HG03045 (cell line): Measurements from ENCODE around the gene RNF144A.
"Not testable (repeated sequence)": the region's sequence is repeated elsewhere in the genome, so short reads cannot be mapped to it uniquely, and the experiment has no call there.

Experiments
- ATAC-seq: cut with Tn5 transposase; IDR thresholded peaks from one replicate; pipeline ENCODE4 v1.9.1; 2021; ENCODE audit warnings: mild to moderate bottlenecking, moderate library complexity; ENCODE audit not compliant: unreplicated experiment

The RNF144A gene

DNA sequence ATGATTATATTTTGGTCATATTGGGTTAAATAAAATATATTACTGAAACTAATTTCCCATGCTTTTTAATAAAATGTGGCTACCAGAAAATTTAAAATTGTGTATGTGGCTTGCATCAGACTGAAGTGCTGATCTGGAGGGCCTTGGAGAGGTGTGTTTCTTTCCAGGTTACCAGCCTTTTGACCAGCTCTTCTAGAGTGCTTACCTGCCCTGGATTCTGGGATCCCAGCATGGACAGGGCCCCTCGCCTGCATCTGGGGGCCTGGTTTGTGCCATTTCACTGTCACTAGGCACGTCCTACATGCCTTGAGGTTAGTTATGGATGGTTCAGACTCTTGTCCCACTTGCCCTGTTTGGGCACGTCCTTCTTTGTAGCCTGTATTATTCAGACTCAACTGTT is 10.5 kb downstream of the RNF144A start:
- no peak for ATAC-seq

DNA sequence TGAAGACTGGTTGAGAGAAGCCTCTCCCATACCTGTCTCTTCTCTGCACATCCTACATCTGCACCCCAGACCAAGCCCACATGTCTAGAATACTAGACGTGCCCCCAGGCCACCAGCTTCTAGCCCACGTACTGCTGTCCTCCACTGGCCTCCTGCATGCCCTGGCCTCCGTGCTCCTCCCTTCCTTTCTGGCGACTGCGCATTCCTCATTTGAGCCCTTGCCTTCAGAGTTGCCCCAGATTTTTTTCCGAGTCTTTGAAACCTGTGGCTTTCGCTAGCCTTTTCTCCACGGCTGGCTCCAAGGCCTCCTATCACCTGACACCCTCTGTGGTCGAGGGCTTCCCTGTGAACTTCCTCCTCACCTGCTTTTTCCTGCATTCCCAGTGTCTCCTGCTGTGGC is 11.2 kb downstream of the RNF144A start:
- no peak for ATAC-seq

DNA sequence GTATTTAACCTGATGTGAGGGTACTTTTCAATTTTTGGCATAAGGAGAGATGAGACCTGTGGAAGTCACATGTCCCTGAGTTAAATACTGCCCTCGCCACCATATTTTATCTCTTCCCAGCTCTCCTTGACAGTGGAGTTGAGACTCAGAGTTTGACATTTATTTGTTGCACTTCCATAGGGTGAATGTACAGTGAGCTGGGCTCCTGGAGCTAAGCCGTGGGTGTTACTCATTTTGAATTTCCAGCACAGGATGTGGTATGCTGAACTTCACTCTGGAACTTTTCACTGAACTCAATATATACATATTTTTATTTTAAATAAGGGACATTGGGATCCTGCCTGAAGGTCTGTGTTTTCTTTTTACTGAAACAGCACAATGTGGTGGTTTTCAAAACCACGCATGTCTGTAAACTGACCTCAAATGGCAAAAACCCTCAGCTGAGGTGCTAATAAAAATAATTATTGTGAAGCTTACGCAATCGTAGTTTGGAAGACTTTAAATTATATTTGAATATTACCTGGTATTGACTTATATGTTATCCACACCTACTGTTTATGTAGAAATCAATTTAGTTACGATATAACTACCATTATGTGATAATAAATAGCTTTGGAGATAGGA is 12.1 kb downstream of the RNF144A start:
- ATAC-seq, result no peak

DNA sequence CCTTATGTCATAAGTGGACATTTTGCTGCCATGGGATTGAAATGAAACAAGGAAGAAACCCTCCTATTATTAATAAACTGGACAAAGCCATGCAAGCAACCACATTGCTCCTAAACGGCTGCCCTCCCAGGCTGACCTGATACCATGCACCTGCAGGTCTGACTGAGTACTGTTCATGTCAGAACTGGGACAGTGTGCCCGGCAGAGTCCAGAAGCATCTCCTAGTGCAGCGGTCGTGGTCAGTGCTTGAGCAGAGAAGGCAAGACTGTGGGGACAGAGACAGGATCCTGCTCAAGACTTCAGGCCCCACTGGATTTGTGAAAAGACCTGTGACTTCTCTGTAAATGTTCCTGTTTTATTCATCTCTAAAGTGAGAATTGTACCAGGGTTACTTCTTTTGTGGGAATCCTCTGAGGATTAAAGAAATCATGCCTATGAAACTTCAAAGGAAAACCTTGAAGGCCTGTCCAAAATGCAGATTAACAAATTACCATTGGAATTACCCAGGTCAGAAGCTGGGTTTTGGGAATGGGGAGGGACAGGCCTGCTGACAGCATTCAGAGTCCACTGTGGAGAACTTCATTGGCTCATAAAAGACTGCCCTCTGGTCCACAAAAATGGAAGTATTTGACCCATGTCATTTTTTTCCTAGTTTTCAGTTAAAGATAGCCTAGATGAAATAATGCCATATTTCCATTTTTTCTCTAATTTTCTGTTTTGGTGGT is 13.9 kb downstream of the RNF144A start:
- ATAC-seq, result no peak

DNA sequence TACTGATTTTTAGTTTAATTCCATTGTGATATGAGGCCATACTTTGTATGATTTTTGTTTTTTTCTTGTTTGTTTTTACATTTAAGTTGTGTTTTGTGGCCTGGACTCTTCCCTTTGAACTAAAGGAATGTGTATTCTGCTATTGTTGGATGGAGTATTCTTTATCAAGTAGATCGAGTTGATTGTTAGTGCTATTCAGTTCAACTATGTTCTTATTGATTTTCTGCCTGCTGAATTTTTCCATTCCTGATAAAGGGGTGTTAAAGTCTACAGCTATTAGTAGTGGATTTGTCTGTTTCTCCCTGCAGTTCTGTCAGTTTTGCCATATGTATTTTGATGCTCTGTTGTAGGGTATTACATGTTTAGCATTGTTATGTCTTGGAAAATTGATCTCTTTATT is 14.5 kb downstream of the RNF144A start:
- ATAC-seq, result no peak

DNA sequence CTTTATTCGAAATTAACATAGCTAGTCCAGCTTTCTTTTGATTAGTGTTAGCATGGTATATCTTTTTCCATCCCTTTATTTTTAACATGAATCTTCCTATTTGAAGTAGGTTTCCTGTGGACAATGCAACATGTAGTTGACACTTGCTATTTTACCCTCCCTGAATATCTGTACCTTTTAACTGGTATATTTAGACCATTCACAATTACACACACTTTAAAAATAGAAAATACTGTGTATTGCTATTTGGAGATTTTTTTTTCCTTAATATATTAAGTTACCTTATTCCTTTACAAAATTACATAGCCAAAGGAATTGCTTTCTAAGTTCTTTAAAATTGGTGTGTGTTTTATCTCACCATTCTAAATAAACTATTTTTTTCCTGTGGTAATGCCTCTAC is 15.0 kb downstream of the RNF144A start:
- no peak for ATAC-seq

DNA sequence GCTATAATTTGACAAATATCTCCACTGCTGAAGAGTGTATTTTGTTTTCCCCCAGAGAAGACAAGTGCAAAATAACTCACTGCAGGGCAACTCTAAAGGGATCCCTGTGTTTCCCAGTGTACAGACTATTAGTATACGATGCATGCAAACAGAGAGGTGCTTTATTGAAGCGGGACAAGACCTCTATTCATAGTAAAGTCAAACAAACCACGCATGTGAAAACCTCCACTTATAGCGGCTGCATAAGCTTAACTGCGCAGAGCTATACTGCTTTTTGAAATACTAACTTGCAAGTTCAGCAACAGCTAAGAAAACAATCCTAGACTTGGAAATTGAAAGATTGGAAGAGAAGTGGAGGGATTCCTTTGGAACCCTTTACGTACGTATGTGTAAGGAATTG is 15.6 kb downstream of the RNF144A start:
- no peak for ATAC-seq

DNA sequence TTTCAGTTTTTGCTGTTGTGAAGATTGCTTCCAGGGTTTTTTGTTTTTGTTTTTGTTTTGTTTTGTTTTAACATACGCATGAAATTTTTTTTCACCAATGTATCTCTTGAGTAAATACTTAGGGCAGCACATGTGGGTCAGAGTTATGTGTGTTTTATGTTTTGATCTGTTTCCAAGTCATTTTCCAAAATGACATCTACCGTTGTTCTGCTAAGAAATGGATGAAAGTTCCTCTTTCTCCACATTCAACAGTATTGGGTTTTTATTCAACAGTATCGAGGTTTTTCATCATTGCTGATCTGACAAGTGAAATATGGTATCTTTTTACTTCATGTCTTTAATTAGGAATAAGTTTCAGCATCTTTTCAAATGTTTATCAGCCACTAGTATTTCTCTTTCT is 16.7 kb downstream of the RNF144A start:
- ATAC-seq, result no peak

DNA sequence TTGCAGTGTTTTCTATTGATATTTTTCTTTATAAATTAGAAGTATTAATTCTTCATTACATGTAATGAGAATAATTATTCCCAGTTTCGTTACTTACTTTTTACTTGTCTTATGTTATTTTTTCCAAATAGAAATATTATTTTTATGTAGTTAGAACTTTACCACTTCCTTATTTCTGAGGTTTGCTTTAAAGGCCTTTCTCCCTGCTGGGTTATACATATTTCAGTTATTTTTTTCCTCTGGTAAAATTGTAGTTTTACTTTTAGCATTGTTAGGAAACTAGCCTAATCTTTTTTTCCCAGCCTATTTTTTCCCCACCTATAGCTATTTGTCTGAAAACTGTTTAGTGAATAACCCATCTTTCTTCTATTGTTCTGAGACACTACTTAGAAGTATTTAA is 17.1 kb downstream of the RNF144A start:
- no peak for ATAC-seq

DNA sequence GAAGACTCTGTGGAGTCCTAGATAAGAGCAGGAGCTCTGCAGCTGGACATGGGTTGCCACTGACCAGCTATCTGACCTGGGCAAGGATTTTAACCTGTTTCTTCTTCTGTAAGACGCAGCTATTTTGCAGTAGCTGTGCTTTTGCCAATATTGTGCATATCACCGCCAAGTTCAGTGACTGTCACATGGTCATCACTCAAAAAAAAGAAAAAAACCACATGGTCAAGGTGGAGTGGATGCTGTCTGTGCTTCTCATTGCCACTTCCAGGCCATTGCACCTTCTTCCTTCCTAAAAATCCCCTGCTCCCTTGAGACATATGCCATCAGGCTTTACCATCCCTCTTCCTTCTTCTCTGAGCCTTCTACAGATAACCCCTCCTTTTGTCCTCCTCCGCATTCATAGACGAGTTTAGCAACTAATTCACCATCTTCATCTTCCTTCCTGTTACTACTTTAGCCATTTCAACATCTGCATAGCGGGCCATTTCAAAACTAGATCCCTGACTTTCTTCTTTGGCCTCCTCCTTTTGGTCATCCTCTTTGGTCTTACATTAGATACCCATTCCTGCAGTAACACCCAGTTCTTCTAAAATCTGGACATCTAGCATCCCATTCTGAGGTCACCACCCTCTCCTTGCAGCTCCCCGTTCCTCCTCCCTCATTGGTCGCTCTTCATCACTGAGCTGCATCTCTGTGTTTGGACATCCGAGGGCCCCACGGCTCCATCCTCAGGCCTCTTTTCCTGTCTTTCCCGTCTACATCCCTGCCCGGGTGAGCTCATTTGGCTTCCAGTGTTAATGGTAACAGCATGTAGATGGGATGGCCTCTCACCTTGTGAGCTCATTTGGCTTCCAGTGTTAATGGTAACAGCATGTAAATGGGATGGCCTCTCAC is 17.8 kb downstream of the RNF144A start:
- no peak for ATAC-seq

DNA sequence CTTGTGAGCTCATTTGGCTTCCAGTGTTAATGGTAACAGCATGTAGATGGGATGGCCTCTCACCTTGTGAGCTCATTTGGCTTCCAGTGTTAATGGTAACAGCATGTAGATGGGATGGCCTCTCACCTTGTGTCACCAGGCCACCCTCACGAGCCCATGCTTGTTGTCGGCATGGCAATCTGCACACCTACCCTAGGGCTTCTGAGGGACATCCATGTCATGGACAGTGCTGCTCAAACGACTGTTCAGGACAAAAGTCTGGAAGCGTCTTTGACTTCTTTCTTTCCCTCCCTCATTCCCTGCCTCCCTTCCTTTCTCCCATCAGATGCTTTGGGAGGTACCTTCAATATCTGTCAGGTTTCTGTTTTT is 18.4 kb downstream of the RNF144A start:
- not testable (repeated sequence) for ATAC-seq

DNA sequence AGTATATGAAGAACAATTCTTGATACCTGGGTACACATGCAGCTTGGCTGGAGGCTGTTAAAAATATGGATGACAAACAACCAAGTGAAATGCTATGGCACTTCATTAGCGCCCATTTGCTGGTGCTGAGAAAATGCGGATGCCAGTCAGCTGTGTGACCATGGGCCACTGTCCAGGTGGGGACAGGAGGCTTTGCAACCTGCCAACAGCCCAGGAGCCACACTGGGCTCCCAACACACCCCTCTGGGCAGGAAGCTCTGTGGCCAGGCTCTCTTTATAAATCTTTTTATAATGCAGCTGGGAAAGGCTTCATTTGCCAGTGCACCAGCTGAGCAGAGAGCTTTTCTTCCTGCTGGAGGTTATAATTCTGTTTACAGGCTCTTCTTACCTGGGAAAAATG is 19.9 kb downstream of the RNF144A start:
- ATAC-seq, result no peak

DNA sequence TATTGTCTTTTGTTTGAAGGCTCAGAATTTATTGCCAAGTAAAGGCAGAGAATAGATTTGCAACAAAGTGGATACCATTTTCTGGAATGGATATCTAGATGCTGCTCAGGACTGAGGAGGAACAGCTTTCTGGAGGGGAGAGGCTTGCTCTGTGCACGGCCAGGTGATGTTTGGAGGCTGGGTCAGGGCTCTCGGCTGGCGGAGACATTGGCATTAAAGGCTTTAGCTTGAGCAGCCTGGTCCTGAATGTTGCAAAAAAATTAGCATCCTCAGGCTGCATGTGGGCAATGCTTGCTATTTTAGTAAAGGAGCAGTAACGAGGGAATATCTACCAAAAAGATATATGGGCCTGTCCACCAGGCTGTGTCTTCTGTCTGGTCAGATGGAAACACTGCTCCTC is 20.4 kb downstream of the RNF144A start:
- ATAC-seq, result no peak

DNA sequence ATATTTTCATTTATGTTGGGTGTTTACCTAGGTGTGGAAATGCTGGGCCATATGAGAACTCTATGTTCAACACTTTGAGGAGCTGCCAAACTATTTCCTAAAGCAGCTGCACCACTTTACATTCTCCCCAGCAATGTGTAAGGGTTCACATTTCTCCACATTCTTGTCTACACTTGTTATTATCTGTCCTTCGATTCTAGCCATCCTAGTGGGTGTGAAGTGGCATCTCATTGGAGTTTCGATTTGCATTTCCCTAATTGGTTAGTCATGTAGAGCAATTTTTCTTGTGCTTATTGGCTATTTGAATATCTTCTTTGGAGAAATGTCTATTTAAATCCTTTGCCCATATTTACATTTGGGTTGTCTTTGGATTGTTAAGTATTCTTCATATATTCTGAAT is 21.9 kb downstream of the RNF144A start:
- ATAC-seq, result no peak

DNA sequence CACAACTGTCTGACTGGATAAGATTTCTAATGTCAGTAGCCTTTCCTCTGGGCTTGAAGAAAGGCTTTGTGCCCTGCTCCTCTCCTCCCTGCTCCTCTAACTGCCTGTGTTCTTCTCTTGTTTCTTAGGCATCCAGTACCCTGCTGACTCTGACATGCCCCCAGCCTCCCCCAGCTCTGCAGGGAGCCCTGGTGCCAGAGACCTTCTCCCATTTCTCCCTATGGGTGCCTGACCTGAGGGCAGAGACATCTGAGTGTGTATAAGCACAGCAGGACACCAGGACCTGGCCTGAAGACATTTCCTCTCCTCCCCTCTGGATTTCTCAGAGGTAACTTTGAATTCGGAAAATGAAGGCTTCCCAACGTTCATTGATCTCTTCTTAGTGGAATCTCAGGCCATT is 23.6 kb downstream of the RNF144A start:
- no peak for ATAC-seq

DNA sequence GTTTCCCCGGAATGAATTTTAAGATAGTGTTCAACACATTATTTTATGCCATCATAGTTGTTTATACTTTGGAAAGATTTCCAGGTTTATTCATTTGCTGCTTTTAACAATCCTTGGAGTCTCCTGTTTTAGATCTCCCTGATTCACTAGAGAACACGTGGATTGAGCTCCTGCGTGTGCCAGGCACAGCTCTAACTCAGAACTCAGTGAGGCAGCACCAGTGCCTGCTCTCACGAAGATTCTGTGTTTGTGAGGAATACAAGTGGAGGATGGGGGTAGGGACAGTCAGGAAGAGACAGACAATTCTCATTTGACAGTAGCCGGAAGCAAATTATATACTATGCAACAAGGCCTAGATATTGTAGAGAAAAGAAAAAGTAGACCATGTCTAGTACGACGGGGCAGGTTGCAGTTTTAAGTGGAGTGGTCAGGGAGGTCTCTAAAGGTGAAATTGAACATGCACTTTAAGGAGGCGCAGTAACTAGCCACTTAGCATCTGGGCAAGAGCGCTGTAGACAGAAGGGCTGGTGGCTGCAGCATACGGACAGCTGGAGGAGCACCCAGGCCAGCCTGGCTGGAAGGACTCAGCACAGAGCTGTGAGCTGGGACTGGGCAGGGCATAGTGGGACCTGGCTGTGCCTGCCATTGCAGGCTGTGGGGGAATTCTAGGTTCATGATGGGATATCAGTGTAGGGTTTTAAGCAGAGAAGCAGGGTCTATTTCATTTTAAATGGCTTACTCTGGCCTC is 24.3 kb downstream of the RNF144A start:
- no peak for ATAC-seq

DNA sequence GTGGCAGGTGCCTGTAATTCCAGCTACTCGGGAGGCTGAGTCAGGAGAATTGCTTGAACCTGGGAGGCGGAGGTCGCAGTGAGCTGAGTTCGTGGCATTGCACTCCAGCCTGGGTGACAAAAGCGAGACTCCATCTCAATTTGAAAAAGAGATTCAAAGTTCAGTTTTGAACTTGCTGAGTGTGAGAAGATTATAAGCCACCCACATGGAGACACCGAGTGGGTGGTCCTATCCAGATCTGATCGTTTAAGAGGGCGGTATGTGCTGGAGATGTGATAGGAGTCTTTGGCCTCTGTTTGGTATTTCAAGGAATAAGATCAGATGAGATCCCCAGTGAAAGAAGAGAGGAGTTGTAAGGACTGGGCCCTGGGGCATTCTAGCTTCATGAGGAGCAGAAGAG is 25.6 kb downstream of the RNF144A start:
- no peak for ATAC-seq

DNA sequence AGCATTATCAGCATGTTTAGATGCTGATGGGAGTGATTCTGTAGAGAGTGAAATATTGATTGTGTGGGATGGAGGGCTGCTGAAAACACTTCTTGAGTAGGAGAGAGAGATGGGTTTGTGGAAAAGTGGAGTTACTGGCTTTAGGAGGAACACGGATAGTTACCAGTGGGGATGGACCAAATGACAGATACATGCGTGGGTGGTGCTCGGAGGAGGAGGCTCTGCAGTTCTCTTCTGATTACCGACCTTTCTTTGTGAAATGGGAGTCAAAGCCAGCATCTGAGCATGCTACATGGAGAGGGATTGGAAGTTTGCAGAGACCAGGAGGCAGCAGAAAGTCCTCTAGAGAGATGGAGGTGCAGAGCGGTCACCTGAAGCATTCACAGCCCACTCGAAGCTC is 26.3 kb downstream of the RNF144A start:
- ATAC-seq, result no peak

DNA sequence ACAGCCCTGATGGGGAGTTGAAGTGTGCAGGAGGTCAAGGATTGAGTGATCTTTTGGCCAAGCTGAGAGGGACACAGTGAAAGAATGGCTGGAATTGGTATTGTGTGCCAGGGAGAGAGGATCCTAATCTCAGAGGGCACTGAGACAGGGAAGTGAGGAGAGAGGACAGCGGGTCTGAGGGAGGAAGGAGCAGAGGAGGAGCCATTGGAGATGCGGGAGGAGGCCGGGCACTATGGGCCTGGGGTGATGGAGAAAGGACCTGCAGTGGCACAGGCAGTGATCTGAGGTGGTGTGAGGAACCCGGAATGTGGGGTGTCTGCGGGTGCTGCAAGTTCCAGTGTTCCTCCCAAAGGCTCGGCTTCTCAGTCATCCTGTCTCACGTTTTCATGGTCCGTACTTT is 26.8 kb downstream of the RNF144A start:
- no peak for ATAC-seq

DNA sequence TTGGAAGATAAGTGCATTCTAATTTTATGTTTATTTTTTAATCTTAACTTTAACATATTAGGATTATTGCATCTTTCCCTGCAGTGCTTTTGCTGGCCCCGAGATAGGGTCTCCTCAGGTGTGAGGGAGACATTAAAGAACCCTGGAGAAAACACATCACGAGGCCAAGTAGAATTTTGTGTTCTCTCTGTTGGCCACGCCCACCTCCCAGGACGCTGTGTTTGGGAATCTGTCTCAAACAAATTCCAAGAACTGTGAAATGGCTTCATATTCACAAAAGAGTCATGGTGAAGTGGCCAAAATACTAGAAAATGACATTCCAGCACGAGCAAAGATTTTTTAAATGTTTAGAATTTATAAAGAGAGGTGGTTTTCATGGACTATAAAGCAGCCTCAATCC is 27.3 kb downstream of the RNF144A start:
- ATAC-seq, result no peak

DNA sequence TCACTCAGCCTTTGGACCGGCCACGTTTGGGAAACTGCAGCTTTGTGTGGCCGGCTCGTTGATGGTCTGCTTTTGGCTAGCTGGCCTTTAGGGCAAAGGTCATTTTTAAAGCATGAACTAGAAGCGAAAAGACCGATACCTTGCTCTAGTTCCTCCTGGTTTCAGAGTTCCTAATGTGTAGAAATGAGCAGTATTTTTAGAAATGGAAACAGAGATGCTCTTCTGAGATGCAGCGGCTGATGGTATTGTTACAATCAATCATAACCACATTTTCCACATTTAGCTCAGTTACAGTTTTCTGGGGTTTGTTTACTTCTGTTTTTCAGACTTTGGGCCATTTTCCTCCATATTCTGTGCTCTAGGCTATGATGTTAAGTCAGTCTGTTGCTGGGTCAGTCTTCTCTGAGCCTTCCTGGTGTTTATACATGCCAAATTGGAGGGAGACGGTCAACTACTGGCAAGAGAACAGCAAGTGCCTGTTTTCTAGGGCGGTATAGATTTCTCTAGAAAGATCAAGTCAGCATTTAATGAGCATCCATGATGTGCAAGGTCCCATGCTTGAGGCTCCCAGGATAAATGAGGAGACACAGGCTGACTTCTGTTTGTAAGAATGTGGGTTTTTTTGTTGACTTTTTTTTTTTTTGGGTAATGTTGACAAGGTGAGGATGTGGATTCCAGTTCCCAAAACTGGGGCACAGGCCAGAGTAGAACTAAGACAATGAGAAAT is 28.0 kb downstream of the RNF144A start:
- ATAC-seq, result peak; percentile 91
